Prostate gland (tissue), 2 donors: ENCODE data around the gene LOXHD1.

ENCODE experiments used
- CTCF ChIP-seq, 4 experiments: fragments of 200-600 bp in 2 of 4; fragments of 450-650 bp in 2 of 4; sonication (generic) in 2 of 4; IDR thresholded peaks; 1 replicate in 3 of 4; 2 replicates in 1 of 4; pipeline ENCODE4 v1.5.1; 2016 to 2019; ENCODE audit warnings: antibody characterized with exemption in 4 of 4, mild to moderate bottlenecking in 2 of 4, moderate library complexity in 2 of 4
- POLR2A ChIP-seq: fragments of 450-650 bp; IDR thresholded peaks from one replicate; pipeline ENCODE4 v1.6.1; 2016; ENCODE audit warnings: antibody characterized with exemption, mild to moderate bottlenecking

- TF ChIP-seq CTCF (IDR thresholded peaks at IDR 0.05): no peak
- TF ChIP-seq POLR2A: no peak
These were observed 120.7 kb downstream of the LOXHD1 start for GRCh38 chr18:46536215-46536874.
